SU-DHL-6 (cell line): Measurements from ENCODE around the gene GLYATL1.

Source experiments
- EZH2phosphoT487 ChIP-seq: fragments of 200-600 bp; sonication (generic), shearing (Covaris generic); conservative IDR thresholded peaks from 2 replicates; pipeline ENCODE4 v1.6.1; 2018; ENCODE audit warnings: mild to moderate bottlenecking, antibody characterized with exemption, low read length, moderate library complexity, mixed read lengths
- TF ChIP-seq, protein P1 (sequence below): fragments of 200-600 bp; sonication (generic); IDR thresholded peaks from one replicate; pipeline ENCODE4 v1.5.1; 2017; ENCODE audit warnings: antibody characterized with exemption, mild to moderate bottlenecking, low read length, moderate library complexity; ENCODE audit not compliant: insufficient read depth, poor library complexity, severe bottlenecking

DNA sequence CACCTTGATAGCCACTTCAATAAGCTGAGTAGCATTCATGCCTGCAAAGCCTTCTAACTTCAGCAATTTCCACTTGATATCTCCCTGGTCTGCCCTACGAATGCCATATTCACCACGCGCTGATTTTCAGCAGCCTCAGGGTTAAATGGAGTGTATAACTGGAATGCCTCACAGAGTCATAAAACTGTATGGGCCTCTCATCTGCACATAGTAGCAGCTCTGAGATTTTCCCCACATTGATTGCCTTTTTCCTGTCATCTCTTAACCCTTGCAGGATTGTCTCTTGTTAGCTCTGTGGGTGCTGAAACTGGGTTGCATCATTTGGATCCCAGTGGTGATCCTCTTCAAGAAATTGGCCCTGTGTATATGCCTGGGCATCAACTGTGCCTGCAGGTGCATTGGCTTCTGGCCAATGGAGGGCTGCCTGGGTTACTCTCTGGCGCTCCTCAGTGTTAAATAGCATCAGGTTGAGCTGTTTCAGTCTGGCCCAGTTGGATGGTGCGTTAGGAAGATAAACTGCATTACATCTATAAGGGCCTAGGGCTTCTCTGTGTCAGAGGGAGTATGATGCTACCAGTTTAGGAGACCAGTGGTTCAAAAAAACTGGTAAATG, 17.4 kb upstream of the GLYATL1 start:
- TF ChIP-seq, protein P1, sequence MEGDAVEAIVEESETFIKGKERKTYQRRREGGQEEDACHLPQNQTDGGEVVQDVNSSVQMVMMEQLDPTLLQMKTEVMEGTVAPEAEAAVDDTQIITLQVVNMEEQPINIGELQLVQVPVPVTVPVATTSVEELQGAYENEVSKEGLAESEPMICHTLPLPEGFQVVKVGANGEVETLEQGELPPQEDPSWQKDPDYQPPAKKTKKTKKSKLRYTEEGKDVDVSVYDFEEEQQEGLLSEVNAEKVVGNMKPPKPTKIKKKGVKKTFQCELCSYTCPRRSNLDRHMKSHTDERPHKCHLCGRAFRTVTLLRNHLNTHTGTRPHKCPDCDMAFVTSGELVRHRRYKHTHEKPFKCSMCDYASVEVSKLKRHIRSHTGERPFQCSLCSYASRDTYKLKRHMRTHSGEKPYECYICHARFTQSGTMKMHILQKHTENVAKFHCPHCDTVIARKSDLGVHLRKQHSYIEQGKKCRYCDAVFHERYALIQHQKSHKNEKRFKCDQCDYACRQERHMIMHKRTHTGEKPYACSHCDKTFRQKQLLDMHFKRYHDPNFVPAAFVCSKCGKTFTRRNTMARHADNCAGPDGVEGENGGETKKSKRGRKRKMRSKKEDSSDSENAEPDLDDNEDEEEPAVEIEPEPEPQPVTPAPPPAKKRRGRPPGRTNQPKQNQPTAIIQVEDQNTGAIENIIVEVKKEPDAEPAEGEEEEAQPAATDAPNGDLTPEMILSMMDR, result no peak
- TF ChIP-seq EZH2phosphoT487, result no peak
